ENCODE results near the gene IL7R.

The IL7R gene

GRCh38 chr5:35856765-35857351 lies at the start of gene IL7R:
IL7R (plus strand) TSS chr5:35856891; CDS start chr5:35856978, 87 bp downstream.
- Histone ChIP-seq H3K4me1 (ENCODE audit: control insufficient read depth in 2 of 2, insufficient read depth in 2 of 2, low read length in 2 of 2) (peaks cover 0 to 4% of the 10 kb centered on the region in 2 donors), H3K27me3 (ENCODE audit: control insufficient read depth in 2 of 2, insufficient read depth in 2 of 2, low read length in 2 of 2) (no peaks in the 10 kb centered on the region), H3K27ac (ENCODE audit: low read depth in 2 of 2, low read length in 2 of 2) (peak within 1 kb of the TSS; percentile 9 to 55), H3K9me3 (ENCODE audit: control insufficient read depth in 2 of 2, low read length in 2 of 2) (no peaks in the 10 kb centered on the region), H3K36me3 (ENCODE audit: control insufficient read depth in 2 of 2, insufficient read depth in 2 of 2, low read length in 2 of 2) (no peaks in the 10 kb centered on the region), H3K9ac (ENCODE audit: low read depth in 1 of 2, low read length in 2 of 2) (peak within 1 kb of the TSS in 1 of 2 donors; percentile 12), H3K4me3 (ENCODE audit: low read length in 2 of 2) (peak within 1 kb of the TSS in 1 of 2 donors; percentile 45)

- Histone ChIP-seq H3K9ac (ENCODE audit: low read depth in 1 of 2, low read length in 2 of 2) (no peak overlapping the region), H3K4me1 (ENCODE audit: control insufficient read depth in 2 of 2, insufficient read depth in 2 of 2, low read length in 2 of 2) (no peaks in the 10 kb centered on the region), H3K36me3 (ENCODE audit: control insufficient read depth in 2 of 2, insufficient read depth in 2 of 2, low read length in 2 of 2) (no peaks in the 10 kb centered on the region), H3K9me3 (ENCODE audit: control insufficient read depth in 2 of 2, low read length in 2 of 2) (no peaks in the 10 kb centered on the region), H3K4me3 (ENCODE audit: low read length in 2 of 2) (no peak overlapping the region), H3K27ac (ENCODE audit: low read depth in 2 of 2, low read length in 2 of 2) (no peak overlapping the region), H3K27me3 (ENCODE audit: control insufficient read depth in 2 of 2, insufficient read depth in 2 of 2, low read length in 2 of 2) (no peaks in the 10 kb centered on the region)
Measured at GRCh38 chr5:35810601-35811000, 46.1 kb upstream of the IL7R start.

GRCh38 chr5:35811108-35811741 lies 45.5 kb upstream of the IL7R start:
- Histone ChIP-seq H3K9ac (ENCODE audit: low read depth in 1 of 2, low read length in 2 of 2) (no peak overlapping the region), H3K27me3 (ENCODE audit: control insufficient read depth in 2 of 2, insufficient read depth in 2 of 2, low read length in 2 of 2) (no peaks in the 10 kb centered on the region), H3K27ac (ENCODE audit: low read depth in 2 of 2, low read length in 2 of 2) (no peak overlapping the region), H3K4me1 (ENCODE audit: control insufficient read depth in 2 of 2, insufficient read depth in 2 of 2, low read length in 2 of 2) (no peaks in the 10 kb centered on the region), H3K36me3 (ENCODE audit: control insufficient read depth in 2 of 2, insufficient read depth in 2 of 2, low read length in 2 of 2) (no peaks in the 10 kb centered on the region), H3K4me3 (ENCODE audit: low read length in 2 of 2) (no peak overlapping the region), H3K9me3 (ENCODE audit: control insufficient read depth in 2 of 2, low read length in 2 of 2) (no peaks in the 10 kb centered on the region)

- no peak overlapping the region for H3K4me3 ChIP-seq (ENCODE audit: low read length in 2 of 2)
- no peaks in the 10 kb centered on the region for H3K36me3 ChIP-seq (ENCODE audit: control insufficient read depth in 2 of 2, insufficient read depth in 2 of 2, low read length in 2 of 2)
- no peak overlapping the region for H3K9ac ChIP-seq (ENCODE audit: low read depth in 1 of 2, low read length in 2 of 2)
- no peaks in the 10 kb centered on the region for H3K4me1 ChIP-seq (ENCODE audit: control insufficient read depth in 2 of 2, insufficient read depth in 2 of 2, low read length in 2 of 2)
- no peak overlapping the region for H3K27ac ChIP-seq (ENCODE audit: low read depth in 2 of 2, low read length in 2 of 2)
- H3K27me3 ChIP-seq (ENCODE audit: control insufficient read depth in 2 of 2, insufficient read depth in 2 of 2, low read length in 2 of 2) = no peaks in the 10 kb centered on the region
- H3K9me3 ChIP-seq (ENCODE audit: control insufficient read depth in 2 of 2, low read length in 2 of 2) = no peaks in the 10 kb centered on the region
Measured at GRCh38 chr5:35813521-35813920, 43.2 kb upstream of the IL7R start.

GRCh38 chr5:35815089-35815936 lies 41.4 kb upstream of the IL7R start:
- no peak overlapping the region for H3K27ac ChIP-seq (ENCODE audit: low read depth in 2 of 2, low read length in 2 of 2)
- no peak overlapping the region for H3K4me3 ChIP-seq (ENCODE audit: low read length in 2 of 2)
- no peaks in the 10 kb centered on the region for H3K36me3 ChIP-seq (ENCODE audit: control insufficient read depth in 2 of 2, insufficient read depth in 2 of 2, low read length in 2 of 2)
- no peaks in the 10 kb centered on the region for H3K4me1 ChIP-seq (ENCODE audit: control insufficient read depth in 2 of 2, insufficient read depth in 2 of 2, low read length in 2 of 2)
- H3K9ac ChIP-seq (ENCODE audit: low read depth in 1 of 2, low read length in 2 of 2) = no peak overlapping the region
- no peaks in the 10 kb centered on the region for H3K9me3 ChIP-seq (ENCODE audit: control insufficient read depth in 2 of 2, low read length in 2 of 2)
- no peaks in the 10 kb centered on the region for H3K27me3 ChIP-seq (ENCODE audit: control insufficient read depth in 2 of 2, insufficient read depth in 2 of 2, low read length in 2 of 2)

- Histone ChIP-seq H3K4me1 (ENCODE audit: control insufficient read depth in 2 of 2, insufficient read depth in 2 of 2, low read length in 2 of 2) (no peaks in the 10 kb centered on the region), H3K36me3 (ENCODE audit: control insufficient read depth in 2 of 2, insufficient read depth in 2 of 2, low read length in 2 of 2) (no peaks in the 10 kb centered on the region), H3K9me3 (ENCODE audit: control insufficient read depth in 2 of 2, low read length in 2 of 2) (no peaks in the 10 kb centered on the region), H3K9ac (ENCODE audit: low read depth in 1 of 2, low read length in 2 of 2) (no peak overlapping the region), H3K4me3 (ENCODE audit: low read length in 2 of 2) (no peak overlapping the region), H3K27me3 (ENCODE audit: control insufficient read depth in 2 of 2, insufficient read depth in 2 of 2, low read length in 2 of 2) (no peaks in the 10 kb centered on the region), H3K27ac (ENCODE audit: low read depth in 2 of 2, low read length in 2 of 2) (no peak overlapping the region)
Measured at GRCh38 chr5:35816881-35817521, 39.7 kb upstream of the IL7R start.

GRCh38 chr5:35819026-35819425 lies 37.7 kb upstream of the IL7R start:
- no peaks in the 10 kb centered on the region for H3K4me1 ChIP-seq (ENCODE audit: control insufficient read depth in 2 of 2, insufficient read depth in 2 of 2, low read length in 2 of 2)
- no peak overlapping the region for H3K4me3 ChIP-seq (ENCODE audit: low read length in 2 of 2)
- H3K9me3 ChIP-seq (ENCODE audit: control insufficient read depth in 2 of 2, low read length in 2 of 2) = no peaks in the 10 kb centered on the region
- H3K27me3 ChIP-seq (ENCODE audit: control insufficient read depth in 2 of 2, insufficient read depth in 2 of 2, low read length in 2 of 2) = no peaks in the 10 kb centered on the region
- no peaks in the 10 kb centered on the region for H3K36me3 ChIP-seq (ENCODE audit: control insufficient read depth in 2 of 2, insufficient read depth in 2 of 2, low read length in 2 of 2)
- H3K27ac ChIP-seq (ENCODE audit: low read depth in 2 of 2, low read length in 2 of 2) = no peak overlapping the region
- H3K9ac ChIP-seq (ENCODE audit: low read depth in 1 of 2, low read length in 2 of 2) = no peak overlapping the region

GRCh38 chr5:35819668-35820067 lies 37.0 kb upstream of the IL7R start:
- Histone ChIP-seq H3K9me3 (ENCODE audit: control insufficient read depth in 2 of 2, low read length in 2 of 2) (no peaks in the 10 kb centered on the region), H3K9ac (ENCODE audit: low read depth in 1 of 2, low read length in 2 of 2) (no peak overlapping the region), H3K4me3 (ENCODE audit: low read length in 2 of 2) (no peak overlapping the region), H3K27ac (ENCODE audit: low read depth in 2 of 2, low read length in 2 of 2) (no peak overlapping the region), H3K27me3 (ENCODE audit: control insufficient read depth in 2 of 2, insufficient read depth in 2 of 2, low read length in 2 of 2) (no peaks in the 10 kb centered on the region), H3K36me3 (ENCODE audit: control insufficient read depth in 2 of 2, insufficient read depth in 2 of 2, low read length in 2 of 2) (no peaks in the 10 kb centered on the region), H3K4me1 (ENCODE audit: control insufficient read depth in 2 of 2, insufficient read depth in 2 of 2, low read length in 2 of 2) (no peaks in the 10 kb centered on the region)

- Histone ChIP-seq H3K4me1 (ENCODE audit: control insufficient read depth in 2 of 2, insufficient read depth in 2 of 2, low read length in 2 of 2) (no peaks in the 10 kb centered on the region), H3K4me3 (ENCODE audit: low read length in 2 of 2) (no peak overlapping the region), H3K36me3 (ENCODE audit: control insufficient read depth in 2 of 2, insufficient read depth in 2 of 2, low read length in 2 of 2) (no peaks in the 10 kb centered on the region), H3K9me3 (ENCODE audit: control insufficient read depth in 2 of 2, low read length in 2 of 2) (no peaks in the 10 kb centered on the region), H3K27ac (ENCODE audit: low read depth in 2 of 2, low read length in 2 of 2) (no peak overlapping the region), H3K27me3 (ENCODE audit: control insufficient read depth in 2 of 2, insufficient read depth in 2 of 2, low read length in 2 of 2) (no peaks in the 10 kb centered on the region), H3K9ac (ENCODE audit: low read depth in 1 of 2, low read length in 2 of 2) (no peak overlapping the region)
Measured at GRCh38 chr5:35820735-35821134, 36.0 kb upstream of the IL7R start.

GRCh38 chr5:35821513-35821912 lies 35.2 kb upstream of the IL7R start:
- Histone ChIP-seq H3K9ac (ENCODE audit: low read depth in 1 of 2, low read length in 2 of 2) (no peak overlapping the region), H3K27ac (ENCODE audit: low read depth in 2 of 2, low read length in 2 of 2) (no peak overlapping the region), H3K4me1 (ENCODE audit: control insufficient read depth in 2 of 2, insufficient read depth in 2 of 2, low read length in 2 of 2) (no peaks in the 10 kb centered on the region)

More at GRCh38 chr5:35821513-35821912, 35.2 kb upstream of the IL7R start:
- H3K36me3 ChIP-seq (ENCODE audit: control insufficient read depth in 2 of 2, insufficient read depth in 2 of 2, low read length in 2 of 2) = no peaks in the 10 kb centered on the region
- H3K9me3 ChIP-seq (ENCODE audit: control insufficient read depth in 2 of 2, low read length in 2 of 2) = no peaks in the 10 kb centered on the region
- H3K27me3 ChIP-seq (ENCODE audit: control insufficient read depth in 2 of 2, insufficient read depth in 2 of 2, low read length in 2 of 2) = no peaks in the 10 kb centered on the region
- no peak overlapping the region for H3K4me3 ChIP-seq (ENCODE audit: low read length in 2 of 2)

Measured in mucosa of rectum (tissue), 2 donors.